ENCODE data around the gene BMAL1. TPM values are rescaled to one million over a fixed set of nuclear protein-coding genes. Genes with fewer than 3 reads are reported as not detected.

The BMAL1 gene
- total and polyA plus RNA-seq, 2 donors (not counting 3 experiments of a cell fraction or from before 2014, with no cell fraction given): 5.8 to 10.1 TPM

DNA sequence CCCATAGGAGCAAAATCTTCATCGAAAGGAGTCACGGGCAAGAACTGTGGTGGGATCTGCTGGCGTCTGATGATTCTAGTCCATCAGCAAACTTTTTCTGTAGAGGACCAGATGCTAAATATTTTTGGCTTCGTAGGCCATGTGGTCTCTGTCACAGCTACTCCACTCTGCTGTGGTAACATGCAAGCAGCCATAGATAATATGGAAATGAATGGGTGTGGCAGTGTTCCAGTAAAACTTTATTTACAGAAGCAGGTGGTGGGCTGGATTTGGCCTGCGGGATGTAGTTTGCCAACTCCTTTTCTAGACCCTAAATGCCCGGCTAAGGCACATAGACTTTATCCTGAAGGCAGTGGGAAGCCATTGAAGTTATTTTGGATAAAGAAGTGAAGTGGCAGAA is 32.9 kb downstream of the BMAL1 start:
- no peak for DNase-seq (ENCODE audit: low read depth, low spot score)
- Histone ChIP-seq H4K20me1 (replicated peaks; ENCODE audit: control insufficient read depth, extremely low read depth, insufficient read depth, low read length) (no peaks in the 10 kb centered on the region), H2AFZ (ENCODE audit: low read depth, low read length) (no peak overlapping the region), H3K36me3 (ENCODE audit: control insufficient read depth in 2 of 2, extremely low read depth in 1 of 2, insufficient read depth in 2 of 2, low read length in 2 of 2) (no peaks in the 10 kb centered on the region), H3K4me1 (ENCODE audit: control insufficient read depth, extremely low read depth, insufficient read depth, low read length) (no peaks in the 10 kb centered on the region), H3K9me3 (replicated peaks; ENCODE audit: control insufficient read depth, insufficient read depth, low read length) (no peaks in the 10 kb centered on the region), H3K4me2 (ENCODE audit: insufficient read depth, low read length) (no peak overlapping the region), H3K4me3 (replicated peaks in 1 of 3; ENCODE audit: insufficient read depth in 1 of 3, low read depth in 1 of 3, low read length in 3 of 3) (no peak overlapping the region), H3K79me2 (ENCODE audit: control insufficient read depth, insufficient read depth, low read length) (no peaks in the 10 kb centered on the region), H3K27me3 (ENCODE audit: control insufficient read depth in 2 of 2, insufficient read depth in 2 of 2, low read length in 2 of 2) (no peaks in the 10 kb centered on the region), H3K9ac (replicated peaks; ENCODE audit: extremely low read depth, insufficient read depth, low read length) (no peak overlapping the region), H3K27ac (ENCODE audit: insufficient read depth, low read depth, low read length) (no peak overlapping the region), H3K9me1 (replicated peaks; ENCODE audit: control insufficient read depth, extremely low read depth, insufficient read depth, low read length) (no peaks in the 10 kb centered on the region)
- no peak for FAIRE-seq
- intact Hi-C loops (cut with micrococcal nuclease): no loop called here
- dilution Hi-C loops (cut with MboI; ENCODE audit: extremely low pct_ligation_motif_present, low sequenced_read_pairs): no loop called here
- CTCF ChIA-PET: no interaction called here
- POLR2A ChIA-PET: no interaction called here
- no TSS peak for BruUV-seq (replicated peaks)
- TF ChIP-seq JUN (IDR thresholded peaks at IDR 0.05; ENCODE audit: borderline replicate concordance, insufficient read depth, insufficient read length, low read depth): no peak
- TF ChIP-seq MAX (IDR thresholded peaks at IDR 0.05; ENCODE audit: insufficient read depth, insufficient read length): no peak
- no peak for TF ChIP-seq GATA2 (IDR thresholded peaks at IDR 0.05; ENCODE audit: insufficient read depth, insufficient read length, low read depth, low read length)
- TF ChIP-seq POLR2A (IDR thresholded peaks at IDR 0.05; ENCODE audit: low read depth, low read length): no peak
- no peak for TF ChIP-seq EZH2 (IDR thresholded peaks at IDR 0.05; ENCODE audit: borderline replicate concordance, low read depth, low read length, severe bottlenecking)
- no peak for TF ChIP-seq CTCF (IDR thresholded peaks at IDR 0.05; ENCODE audit: extremely low read depth in 1 of 2, insufficient read depth in 1 of 2, low read depth in 1 of 2, low read length in 2 of 2)
- TF ChIP-seq FOS (IDR thresholded peaks at IDR 0.05; ENCODE audit: borderline replicate concordance, insufficient read depth, low read length): no peak
- no peak for TF ChIP-seq POLR2AphosphoS5 (IDR thresholded peaks at IDR 0.05; ENCODE audit: insufficient read depth, low read depth, low read length)
- no peak for TF ChIP-seq MYC (IDR thresholded peaks at IDR 0.05; ENCODE audit: low read depth, low read length)
